ENCODE measurements around the gene DPF3. TPM values are rescaled to one million over a fixed set of nuclear protein-coding genes. Genes with fewer than 3 reads are reported as not detected.

Gene DPF3
- total and polyA plus RNA-seq, 8 donors = 1.4 to 3.6 (median 1.9) TPM

DNA sequence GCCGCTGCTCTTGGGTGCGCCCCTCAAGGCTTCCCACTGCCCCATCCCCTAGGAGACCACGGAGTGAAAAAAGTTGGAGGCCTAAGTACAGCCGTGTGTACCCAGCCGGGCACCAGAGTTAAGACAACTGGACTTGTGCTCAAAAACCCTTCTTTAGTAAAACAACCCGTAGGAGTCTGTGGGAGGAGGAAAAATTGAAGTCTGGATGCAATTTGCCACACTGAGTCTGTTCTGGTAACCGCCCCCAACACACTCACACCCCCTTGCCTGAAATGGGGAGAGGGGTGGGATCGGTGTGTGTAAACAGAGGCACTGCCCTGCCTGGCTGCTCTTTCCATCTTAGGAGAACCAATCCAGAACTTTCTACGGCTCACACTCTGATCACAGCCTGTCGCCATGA is 41.7 kb downstream of the DPF3 start:
- ATAC-seq = no peak
- TF ChIP-seq, protein P1, sequence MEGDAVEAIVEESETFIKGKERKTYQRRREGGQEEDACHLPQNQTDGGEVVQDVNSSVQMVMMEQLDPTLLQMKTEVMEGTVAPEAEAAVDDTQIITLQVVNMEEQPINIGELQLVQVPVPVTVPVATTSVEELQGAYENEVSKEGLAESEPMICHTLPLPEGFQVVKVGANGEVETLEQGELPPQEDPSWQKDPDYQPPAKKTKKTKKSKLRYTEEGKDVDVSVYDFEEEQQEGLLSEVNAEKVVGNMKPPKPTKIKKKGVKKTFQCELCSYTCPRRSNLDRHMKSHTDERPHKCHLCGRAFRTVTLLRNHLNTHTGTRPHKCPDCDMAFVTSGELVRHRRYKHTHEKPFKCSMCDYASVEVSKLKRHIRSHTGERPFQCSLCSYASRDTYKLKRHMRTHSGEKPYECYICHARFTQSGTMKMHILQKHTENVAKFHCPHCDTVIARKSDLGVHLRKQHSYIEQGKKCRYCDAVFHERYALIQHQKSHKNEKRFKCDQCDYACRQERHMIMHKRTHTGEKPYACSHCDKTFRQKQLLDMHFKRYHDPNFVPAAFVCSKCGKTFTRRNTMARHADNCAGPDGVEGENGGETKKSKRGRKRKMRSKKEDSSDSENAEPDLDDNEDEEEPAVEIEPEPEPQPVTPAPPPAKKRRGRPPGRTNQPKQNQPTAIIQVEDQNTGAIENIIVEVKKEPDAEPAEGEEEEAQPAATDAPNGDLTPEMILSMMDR (IDR thresholded peaks at IDR 0.05) = no peak
- no peaks in the 10 kb centered on the region for H3K9me3 ChIP-seq
- DNase-seq = no peak
- no peak overlapping the region for H3K4me3 ChIP-seq
- no peaks in the 10 kb centered on the region for H3K4me1 ChIP-seq
- no peaks in the 10 kb centered on the region for H3K27me3 ChIP-seq
- intact Hi-C loops (cut with DNase I) = no loop called here
- no peaks in the 10 kb centered on the region for H3K36me3 ChIP-seq
- no peak overlapping the region for H3K27ac ChIP-seq

DNA sequence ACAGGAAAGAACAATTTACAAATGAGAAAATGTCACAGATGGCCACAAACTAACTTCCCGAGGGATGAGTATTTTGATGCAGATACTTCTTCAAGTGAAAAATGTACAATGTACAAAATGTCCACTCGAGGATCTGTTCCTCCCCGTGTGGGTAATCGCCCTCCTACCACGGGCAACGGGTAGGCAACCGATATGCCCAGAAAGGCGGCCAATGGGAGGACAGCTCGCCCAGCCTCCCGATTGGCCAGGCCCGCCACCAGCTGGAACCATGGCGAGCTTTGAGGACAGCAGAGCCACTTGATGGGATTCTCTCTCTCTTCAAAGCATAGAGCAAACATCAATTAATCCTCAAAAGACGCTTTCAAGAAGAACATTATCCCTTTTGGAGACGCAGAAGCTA is 42.3 kb downstream of the DPF3 start:
- Histone ChIP-seq H3K36me3 (no peaks in the 10 kb centered on the region), H3K27ac (no peak overlapping the region), H3K4me3 (no peak overlapping the region), H3K27me3 (no peaks in the 10 kb centered on the region), H3K9me3 (no peaks in the 10 kb centered on the region), H3K4me1 (no peaks in the 10 kb centered on the region)
- ATAC-seq (no peak), DNase-seq (no peak)
- TF ChIP-seq, protein P1 (IDR thresholded peaks at IDR 0.05) = no peak
- intact Hi-C loops (cut with DNase I) = no loop called here

DNA sequence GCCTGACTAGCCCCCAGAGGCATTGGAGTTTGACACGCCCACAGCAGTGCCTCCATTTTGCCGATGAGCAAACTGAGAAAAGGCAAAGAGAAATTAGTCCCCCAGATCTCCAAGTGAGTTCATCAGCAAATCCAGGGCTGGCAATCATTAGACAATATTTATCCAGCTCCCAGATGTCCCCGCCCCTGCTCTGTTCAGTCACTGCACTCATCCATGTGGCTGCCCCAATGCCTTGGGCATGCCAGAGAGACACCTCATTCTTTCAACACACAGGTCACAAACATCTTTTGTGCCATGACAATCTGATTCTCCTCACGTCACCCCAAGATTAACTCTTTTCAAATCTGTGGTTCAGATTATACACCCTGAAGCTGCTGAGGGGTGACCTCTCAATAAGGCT is 43.5 kb downstream of the DPF3 start:
- Histone ChIP-seq H3K27ac (no peak overlapping the region), H3K36me3 (no peaks in the 10 kb centered on the region), H3K27me3 (no peaks in the 10 kb centered on the region), H3K4me1 (no peaks in the 10 kb centered on the region), H3K4me3 (no peak overlapping the region), H3K9me3 (no peaks in the 10 kb centered on the region)
- intact Hi-C loops (cut with DNase I) = no loop called here
- DNase-seq (no peak), ATAC-seq (no peak)
- TF ChIP-seq, protein P1 (IDR thresholded peaks at IDR 0.05) = no peak

DNA sequence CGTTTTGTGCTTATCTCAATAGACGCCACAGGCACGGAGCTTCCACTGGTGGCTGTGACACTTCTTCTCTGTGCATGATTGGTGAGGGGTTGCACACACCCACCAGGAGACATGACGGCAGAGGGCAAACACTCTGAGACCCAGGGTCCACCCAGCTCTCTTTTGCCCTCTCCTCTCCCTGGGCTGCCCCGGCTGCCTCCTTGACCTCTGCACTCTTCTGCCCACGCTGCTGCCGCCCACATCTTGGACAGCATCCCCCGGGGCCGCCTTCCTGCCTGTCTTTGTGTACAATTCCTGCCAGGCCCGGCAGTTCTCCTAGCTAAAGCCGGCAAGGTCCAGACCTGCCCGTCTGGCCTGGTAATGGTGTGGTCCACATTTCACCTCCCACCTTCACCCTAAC is 44.7 kb downstream of the DPF3 start:
- no peak for DNase-seq

DNA sequence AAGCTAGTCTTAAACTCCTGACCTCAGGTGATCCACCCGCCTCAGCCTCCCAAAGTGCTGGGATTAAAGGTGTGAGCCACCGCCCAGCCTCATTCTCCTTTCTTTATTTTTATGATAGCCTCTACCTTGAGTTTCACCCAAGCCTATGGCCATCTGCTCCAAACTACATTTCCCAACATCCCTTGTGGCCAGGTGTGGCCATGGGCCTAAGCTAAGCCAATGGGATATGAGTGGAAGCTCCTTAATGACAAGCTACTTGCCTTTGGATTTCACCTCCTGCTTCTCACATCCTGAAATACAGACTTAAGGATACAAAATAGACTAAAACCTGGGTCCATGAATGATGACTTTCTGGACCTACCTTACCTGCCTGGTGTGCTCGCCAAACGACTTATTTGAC is 46.2 kb downstream of the DPF3 start:
- TF ChIP-seq, protein P1 (IDR thresholded peaks at IDR 0.05) = no peak
- DNase-seq = no peak
- Histone ChIP-seq H3K27me3 (no peaks in the 10 kb centered on the region), H3K36me3 (no peaks in the 10 kb centered on the region), H3K4me1 (no peaks in the 10 kb centered on the region), H3K9me3 (no peaks in the 10 kb centered on the region), H3K27ac (no peak overlapping the region), H3K4me3 (no peak overlapping the region)
- ATAC-seq = no peak
- intact Hi-C loops (cut with DNase I) = no loop called here

More for the DNA sequence above, 44.7 kb downstream of the DPF3 start:
- H3K27me3 ChIP-seq = no peaks in the 10 kb centered on the region
- ATAC-seq = no peak
- H3K27ac ChIP-seq = no peak overlapping the region
- H3K4me3 ChIP-seq = no peak overlapping the region
- no peaks in the 10 kb centered on the region for H3K9me3 ChIP-seq
- no peaks in the 10 kb centered on the region for H3K36me3 ChIP-seq
- TF ChIP-seq, protein P1 (IDR thresholded peaks at IDR 0.05) = no peak
- no peaks in the 10 kb centered on the region for H3K4me1 ChIP-seq
- intact Hi-C loops (cut with DNase I) = no loop called here

Measured in left lung (tissue), 10 donors.